ENCODE data around the gene DHRS7C. TPM values are rescaled to one million over a fixed set of nuclear protein-coding genes. Genes with fewer than 3 reads are reported as not detected.
"Not testable (repeated sequence)": the region's sequence is repeated elsewhere in the genome, so short reads cannot be mapped to it uniquely, and the experiment has no call there.

The DHRS7C gene
- total RNA-seq, 1 experiment from 2014 or later = not detected

DNA sequence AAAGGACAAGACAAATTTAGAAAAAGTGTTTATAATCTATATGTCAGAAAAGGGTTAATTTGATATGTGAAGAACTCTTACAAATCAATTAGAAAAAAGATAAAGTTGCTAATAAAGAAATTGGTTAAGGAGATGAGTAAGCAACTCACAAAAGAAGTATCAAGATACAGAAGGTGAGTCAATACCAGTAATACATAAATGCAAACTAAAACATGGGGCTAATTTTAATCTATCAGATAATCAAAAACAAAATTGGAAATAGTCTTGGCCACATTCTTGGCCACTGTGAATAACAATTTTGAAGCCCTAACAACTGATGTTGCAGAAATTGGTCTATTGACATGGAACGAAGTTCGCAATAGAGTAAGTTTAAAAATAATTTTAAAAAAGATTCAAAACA is 6.8 kb downstream of the DHRS7C start:
- Mint-ChIP-seq H3K27me3 (ENCODE audit: insufficient read depth, unreplicated experiment) (no peaks in the 10 kb centered on the region), H3K36me3 (ENCODE audit: insufficient read depth, unreplicated experiment) (no peaks in the 10 kb centered on the region), H3K9me3 (ENCODE audit: unreplicated experiment) (no peaks in the 10 kb centered on the region), H3K4me3 (ENCODE audit: unreplicated experiment) (no peak overlapping the region), H3K27ac (ENCODE audit: low read depth, unreplicated experiment) (no peak overlapping the region), H3K4me1 (ENCODE audit: insufficient read depth, unreplicated experiment) (no peaks in the 10 kb centered on the region)
- intact Hi-C loops (cut with micrococcal nuclease) = no loop called here
- CTCF ChIA-PET = no interaction called here
- POLR2A ChIA-PET = no interaction called here
- BruUV-seq (replicated peaks) = no TSS peak
- no peak for DNase-seq (ENCODE audit: unreplicated experiment)
- TF ChIP-seq, protein P1, sequence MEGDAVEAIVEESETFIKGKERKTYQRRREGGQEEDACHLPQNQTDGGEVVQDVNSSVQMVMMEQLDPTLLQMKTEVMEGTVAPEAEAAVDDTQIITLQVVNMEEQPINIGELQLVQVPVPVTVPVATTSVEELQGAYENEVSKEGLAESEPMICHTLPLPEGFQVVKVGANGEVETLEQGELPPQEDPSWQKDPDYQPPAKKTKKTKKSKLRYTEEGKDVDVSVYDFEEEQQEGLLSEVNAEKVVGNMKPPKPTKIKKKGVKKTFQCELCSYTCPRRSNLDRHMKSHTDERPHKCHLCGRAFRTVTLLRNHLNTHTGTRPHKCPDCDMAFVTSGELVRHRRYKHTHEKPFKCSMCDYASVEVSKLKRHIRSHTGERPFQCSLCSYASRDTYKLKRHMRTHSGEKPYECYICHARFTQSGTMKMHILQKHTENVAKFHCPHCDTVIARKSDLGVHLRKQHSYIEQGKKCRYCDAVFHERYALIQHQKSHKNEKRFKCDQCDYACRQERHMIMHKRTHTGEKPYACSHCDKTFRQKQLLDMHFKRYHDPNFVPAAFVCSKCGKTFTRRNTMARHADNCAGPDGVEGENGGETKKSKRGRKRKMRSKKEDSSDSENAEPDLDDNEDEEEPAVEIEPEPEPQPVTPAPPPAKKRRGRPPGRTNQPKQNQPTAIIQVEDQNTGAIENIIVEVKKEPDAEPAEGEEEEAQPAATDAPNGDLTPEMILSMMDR (IDR thresholded peaks at IDR 0.05; ENCODE audit: unreplicated experiment) = no peak

DNA sequence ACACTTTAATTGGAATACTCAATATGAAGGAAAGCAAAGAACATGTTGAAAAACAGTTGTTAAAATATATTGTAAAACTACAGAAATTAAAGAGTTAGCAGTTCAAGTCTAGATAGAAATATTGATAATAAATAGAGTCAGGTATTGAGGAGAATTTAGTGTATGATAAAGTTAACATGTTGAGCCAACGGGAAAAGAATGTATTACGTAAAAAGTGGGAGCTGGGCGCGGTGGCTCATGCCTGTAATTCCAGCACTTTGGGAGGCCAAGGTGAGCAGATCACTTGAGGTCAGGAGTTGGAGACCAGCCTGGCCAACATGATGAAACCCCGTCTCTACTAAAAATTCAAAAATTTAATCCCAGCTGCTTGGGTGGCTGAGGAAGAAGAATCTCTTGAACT is 7.9 kb downstream of the DHRS7C start:
- H3K9me3 Mint-ChIP-seq (ENCODE audit: unreplicated experiment); CTCF ChIA-PET; H3K4me1 Mint-ChIP-seq (ENCODE audit: insufficient read depth, unreplicated experiment); BruUV-seq (replicated peaks); H3K27me3 Mint-ChIP-seq (ENCODE audit: insufficient read depth, unreplicated experiment); DNase-seq (ENCODE audit: unreplicated experiment); H3K27ac Mint-ChIP-seq (ENCODE audit: low read depth, unreplicated experiment); intact Hi-C loops (cut with micrococcal nuclease); H3K36me3 Mint-ChIP-seq (ENCODE audit: insufficient read depth, unreplicated experiment); H3K4me3 Mint-ChIP-seq (ENCODE audit: unreplicated experiment): not testable (repeated sequence)
- POLR2A ChIA-PET = interaction anchor here (0.5 to 0.7 kb wide), 2 partner anchors 21 to 826 kb away, joined by 3 to 4 read pairs; no protein-coding TSS in a partner anchor

DNA sequence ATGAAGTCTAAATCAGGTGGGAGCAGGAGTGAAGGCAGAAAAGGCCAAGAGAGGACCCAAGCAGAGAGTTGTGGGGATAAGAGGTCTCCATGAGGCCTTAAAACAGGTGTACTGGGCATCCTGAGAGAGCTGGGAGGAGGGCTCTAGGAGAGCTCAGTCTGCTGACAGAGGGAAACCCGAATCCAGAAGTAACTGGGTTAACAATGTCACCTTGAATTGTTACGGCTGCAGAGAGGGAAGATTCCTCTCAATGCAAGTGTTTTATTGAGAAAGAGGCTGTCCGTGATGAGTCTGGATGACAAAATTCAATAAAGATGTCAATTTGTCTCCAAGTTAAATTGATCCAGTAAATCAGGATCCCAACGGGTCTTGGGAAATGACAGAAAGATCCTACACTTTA is 8.3 kb downstream of the DHRS7C start:
- POLR2A ChIA-PET = interaction anchor here (0.5 to 0.7 kb wide), 2 partner anchors 22 to 826 kb away, joined by 3 to 4 read pairs; no protein-coding TSS in a partner anchor
- TF ChIP-seq, protein P1 (IDR thresholded peaks at IDR 0.05; ENCODE audit: unreplicated experiment) = no peak
- Mint-ChIP-seq H3K4me3 (ENCODE audit: unreplicated experiment) (no peak overlapping the region), H3K36me3 (ENCODE audit: insufficient read depth, unreplicated experiment) (no peaks in the 10 kb centered on the region), H3K27me3 (ENCODE audit: insufficient read depth, unreplicated experiment) (no peaks in the 10 kb centered on the region), H3K9me3 (ENCODE audit: unreplicated experiment) (no peaks in the 10 kb centered on the region), H3K4me1 (ENCODE audit: insufficient read depth, unreplicated experiment) (no peaks in the 10 kb centered on the region), H3K27ac (ENCODE audit: low read depth, unreplicated experiment) (no peak overlapping the region)
- no TSS peak for BruUV-seq (replicated peaks)
- DNase-seq (ENCODE audit: unreplicated experiment) = no peak
- intact Hi-C loops (cut with micrococcal nuclease) = no loop called here
- CTCF ChIA-PET = no interaction called here

DNA sequence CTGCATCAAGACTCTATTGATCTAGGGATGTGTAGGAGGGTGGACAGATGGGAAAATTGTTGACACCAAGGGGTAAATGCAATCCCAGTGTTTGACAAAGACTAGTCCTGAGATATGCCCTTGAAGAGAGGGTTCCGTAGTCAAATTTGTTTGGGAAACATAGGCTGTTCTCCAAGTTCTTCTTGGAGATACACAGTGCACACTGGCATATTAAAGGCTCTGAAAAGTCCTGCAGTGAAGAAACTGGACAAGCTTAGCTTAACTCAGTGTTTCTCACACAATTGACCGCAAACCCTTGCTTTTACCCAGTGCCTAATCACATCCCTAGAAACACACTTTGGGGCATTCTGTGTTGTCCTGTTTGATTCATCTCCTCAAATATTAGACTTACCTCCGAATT is 10.8 kb downstream of the DHRS7C start:
- no peak overlapping the region for H3K4me3 Mint-ChIP-seq (ENCODE audit: unreplicated experiment)

More for the DNA sequence above, 10.8 kb downstream of the DHRS7C start:
- CTCF ChIA-PET = interaction anchor here (0.6 kb wide), 2 partner anchors 63 to 126 kb away, joined by 3 to 4 read pairs; no protein-coding TSS in a partner anchor
- Mint-ChIP-seq H3K9me3 (ENCODE audit: unreplicated experiment) (peaks cover 2% of the 10 kb centered on the region), H3K27ac (ENCODE audit: low read depth, unreplicated experiment) (no peak overlapping the region), H3K27me3 (ENCODE audit: insufficient read depth, unreplicated experiment) (no peaks in the 10 kb centered on the region), H3K36me3 (ENCODE audit: insufficient read depth, unreplicated experiment) (no peaks in the 10 kb centered on the region), H3K4me1 (ENCODE audit: insufficient read depth, unreplicated experiment) (no peaks in the 10 kb centered on the region)
- TF ChIP-seq, protein P1 (IDR thresholded peaks at IDR 0.05; ENCODE audit: unreplicated experiment) = no peak
- BruUV-seq (replicated peaks) = no TSS peak
- intact Hi-C loops (cut with micrococcal nuclease) = no loop called here
- no peak for DNase-seq (ENCODE audit: unreplicated experiment)
- POLR2A ChIA-PET = no interaction called here
